Activated CD8-positive, alpha-beta memory T cell treated with anti-CD3 and anti-CD28 coated beads, Interleukin-2, amount 50 U/mL, for 48 hours (primary cell): ENCODE results near the gene SERINC5.
"Not testable (repeated sequence)": the region's sequence is repeated elsewhere in the genome, so short reads cannot be mapped to it uniquely, and the experiment has no call there.

Experiments used
- DNase-seq: peaks from one replicate; pipeline ENCODE4 v3.0.0-alpha.2; 2020

SERINC5 gene

GRCh38 chr5:80125962-80126480, 129.8 kb downstream of the SERINC5 start:
- DNase-seq: no peak

- no peak for DNase-seq
Observed at GRCh38 chr5:80125022-80125961, 130.6 kb downstream of the SERINC5 start.

GRCh38 chr5:80124121-80124918, 131.5 kb downstream of the SERINC5 start:
- no peak for DNase-seq

GRCh38 chr5:80122579-80122978, 133.3 kb downstream of the SERINC5 start:
- DNase-seq: no peak

GRCh38 chr5:80119372-80119771, 136.5 kb downstream of the SERINC5 start:
- DNase-seq: no peak

GRCh38 chr5:80117446-80117845, 138.4 kb downstream of the SERINC5 start:
- no peak for DNase-seq

GRCh38 chr5:80116465-80116864, 139.4 kb downstream of the SERINC5 start:
- DNase-seq: no peak

GRCh38 chr5:80116000-80116399, 139.8 kb downstream of the SERINC5 start:
- no peak for DNase-seq

GRCh38 chr5:80114860-80115259, 141.0 kb downstream of the SERINC5 start:
- no peak for DNase-seq

- not testable (repeated sequence) for DNase-seq
Observed at GRCh38 chr5:80111376-80111990, 144.4 kb downstream of the SERINC5 start.

GRCh38 chr5:80109646-80110478, 146.0 kb downstream of the SERINC5 start:
- DNase-seq: no peak

- DNase-seq: no peak
Observed at GRCh38 chr5:80106916-80107315, 148.9 kb downstream of the SERINC5 start.

GRCh38 chr5:80105698-80106439, 150.0 kb downstream of the SERINC5 start:
- no peak for DNase-seq

GRCh38 chr5:80103371-80103770, 152.5 kb downstream of the SERINC5 start:
- no peak for DNase-seq

GRCh38 chr5:80101993-80102392, 153.9 kb downstream of the SERINC5 start:
- no peak for DNase-seq

- DNase-seq: no peak
Observed at GRCh38 chr5:80097451-80097850, 158.4 kb downstream of the SERINC5 start.

GRCh38 chr5:80094236-80094738, 161.6 kb downstream of the SERINC5 start:
- no peak for DNase-seq

GRCh38 chr5:80093796-80094195, 162.1 kb downstream of the SERINC5 start:
- DNase-seq: no peak

GRCh38 chr5:80092486-80093107, 163.3 kb downstream of the SERINC5 start:
- DNase-seq: no peak

GRCh38 chr5:80091792-80092192, 164.1 kb downstream of the SERINC5 start:
- not testable (repeated sequence) for DNase-seq

GRCh38 chr5:80090884-80091166, 165.0 kb downstream of the SERINC5 start:
- DNase-seq: no peak
